Osteoblast (primary cell): ENCODE measurements around the gene TBC1D19. TPM values are rescaled to one million over a fixed set of nuclear protein-coding genes. Genes with fewer than 3 reads are reported as not detected.

Experiments used
- DNase-seq: peaks from one replicate; pipeline ENCODE4 v3.0.0; 2011; ENCODE audit warnings: low spot score, mixed read lengths; ENCODE audit not compliant: insufficient read length; ENCODE audit errors: missing footprints
- H2AFZ ChIP-seq: 2 replicates; pipeline ENCODE4 v1.6.0; 2011; ENCODE audit warnings: mild to moderate bottlenecking, low read length
- H3K27ac ChIP-seq: 2 replicates; pipeline ENCODE4 v1.5.1; 2011; ENCODE audit warnings: mild to moderate bottlenecking, low read depth, low read length, moderate library complexity
- H3K27me3 ChIP-seq: 2 replicates; pipeline ENCODE4 v1.6.0; 2012; ENCODE audit warnings: mild to moderate bottlenecking, control low read depth, inconsistent platforms, low read length, moderate library complexity; ENCODE audit not compliant: insufficient read depth
- H3K36me3 ChIP-seq: 2 replicates; pipeline ENCODE4 v1.5.1; 2011; ENCODE audit warnings: mild to moderate bottlenecking, low read length, control low read depth, moderate library complexity; ENCODE audit not compliant: insufficient read depth
- H3K4me1 ChIP-seq: 2 replicates; pipeline ENCODE4 v1.5.1; 2011; ENCODE audit warnings: mild to moderate bottlenecking, low read length, control low read depth, moderate library complexity; ENCODE audit not compliant: insufficient read depth
- H3K4me2 ChIP-seq: 2 replicates; pipeline ENCODE4 v1.6.0; 2011; ENCODE audit warnings: mild to moderate bottlenecking, low read length; ENCODE audit not compliant: insufficient read depth
- H3K4me3 ChIP-seq: fragments of 200-600 bp; sonication (generic); 3 replicates; pipeline ENCODE4 v1.5.1; 2012; ENCODE audit warnings: mild to moderate bottlenecking, low read length, inconsistent platforms; ENCODE audit not compliant: insufficient read depth
- H3K79me2 ChIP-seq: 2 replicates; pipeline ENCODE4 v1.6.0; 2012; ENCODE audit warnings: mild to moderate bottlenecking, low read length, control low read depth, inconsistent platforms; ENCODE audit not compliant: insufficient read depth
- H3K9me3 ChIP-seq: 2 replicates; pipeline ENCODE4 v1.5.1; 2011; ENCODE audit warnings: low read depth, low read length, control low read depth
- H4K20me1 ChIP-seq: 2 replicates; pipeline ENCODE4 v1.6.0; 2012; ENCODE audit warnings: mild to moderate bottlenecking, low read length, control low read depth; ENCODE audit not compliant: insufficient read depth
- small RNA-seq: library from RNA; depleted of rRNA; stranded (forward); fragments of <200 nt; gene quantifications from one replicate; pipeline ENCODE3, GENCODE V24; 2012
- total RNA-seq: library from RNA; depleted of rRNA; stranded (reverse); fragments of >200 nt; gene quantifications from 2 replicates; pipeline ENCODE4 v1.2.3, GENCODE V29; 2012
- TF ChIP-seq, protein P1 (sequence below): IDR thresholded peaks from 2 replicates; pipeline ENCODE4 v1.5.1; 2011; ENCODE audit warnings: mild to moderate bottlenecking, low read depth, low read length, moderate library complexity; ENCODE audit errors: extremely low read depth

The TBC1D19 gene
- total RNA-seq, 1 donor: 56.1 TPM

GRCh38 chr4:26803211-26803861, 219.5 kb downstream of the TBC1D19 start:
- H3K27me3 ChIP-seq: no peaks in the 10 kb centered on the region
- H3K27ac ChIP-seq: no peak overlapping the region
- peak overlapping the region; percentile 32 for H2AFZ ChIP-seq
- peak overlapping the region; percentile 23 for H3K4me3 ChIP-seq
- TF ChIP-seq, protein P1, sequence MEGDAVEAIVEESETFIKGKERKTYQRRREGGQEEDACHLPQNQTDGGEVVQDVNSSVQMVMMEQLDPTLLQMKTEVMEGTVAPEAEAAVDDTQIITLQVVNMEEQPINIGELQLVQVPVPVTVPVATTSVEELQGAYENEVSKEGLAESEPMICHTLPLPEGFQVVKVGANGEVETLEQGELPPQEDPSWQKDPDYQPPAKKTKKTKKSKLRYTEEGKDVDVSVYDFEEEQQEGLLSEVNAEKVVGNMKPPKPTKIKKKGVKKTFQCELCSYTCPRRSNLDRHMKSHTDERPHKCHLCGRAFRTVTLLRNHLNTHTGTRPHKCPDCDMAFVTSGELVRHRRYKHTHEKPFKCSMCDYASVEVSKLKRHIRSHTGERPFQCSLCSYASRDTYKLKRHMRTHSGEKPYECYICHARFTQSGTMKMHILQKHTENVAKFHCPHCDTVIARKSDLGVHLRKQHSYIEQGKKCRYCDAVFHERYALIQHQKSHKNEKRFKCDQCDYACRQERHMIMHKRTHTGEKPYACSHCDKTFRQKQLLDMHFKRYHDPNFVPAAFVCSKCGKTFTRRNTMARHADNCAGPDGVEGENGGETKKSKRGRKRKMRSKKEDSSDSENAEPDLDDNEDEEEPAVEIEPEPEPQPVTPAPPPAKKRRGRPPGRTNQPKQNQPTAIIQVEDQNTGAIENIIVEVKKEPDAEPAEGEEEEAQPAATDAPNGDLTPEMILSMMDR: no peak
- no peaks in the 10 kb centered on the region for H3K36me3 ChIP-seq
- H3K9me3 ChIP-seq: no peaks in the 10 kb centered on the region
- no peaks in the 10 kb centered on the region for H3K79me2 ChIP-seq
- H4K20me1 ChIP-seq: no peaks in the 10 kb centered on the region
- H3K4me2 ChIP-seq: peak overlapping the region; percentile 63
- H3K4me1 ChIP-seq: peaks cover 13% of the 10 kb centered on the region
- DNase-seq: peak; percentile 91

- Histone ChIP-seq H3K79me2 (no peaks in the 10 kb centered on the region), H3K4me1 (peaks cover 13% of the 10 kb centered on the region), H3K4me3 (no peak overlapping the region), H3K27me3 (no peaks in the 10 kb centered on the region), H3K27ac (no peak overlapping the region), H3K9me3 (no peaks in the 10 kb centered on the region), H2AFZ (no peak overlapping the region), H3K4me2 (no peak overlapping the region), H3K36me3 (no peaks in the 10 kb centered on the region), H4K20me1 (no peaks in the 10 kb centered on the region)
- no peak for DNase-seq
- TF ChIP-seq, protein P1: no peak
Observed at GRCh38 chr4:26804451-26804850, 220.6 kb downstream of the TBC1D19 start.

DNA sequence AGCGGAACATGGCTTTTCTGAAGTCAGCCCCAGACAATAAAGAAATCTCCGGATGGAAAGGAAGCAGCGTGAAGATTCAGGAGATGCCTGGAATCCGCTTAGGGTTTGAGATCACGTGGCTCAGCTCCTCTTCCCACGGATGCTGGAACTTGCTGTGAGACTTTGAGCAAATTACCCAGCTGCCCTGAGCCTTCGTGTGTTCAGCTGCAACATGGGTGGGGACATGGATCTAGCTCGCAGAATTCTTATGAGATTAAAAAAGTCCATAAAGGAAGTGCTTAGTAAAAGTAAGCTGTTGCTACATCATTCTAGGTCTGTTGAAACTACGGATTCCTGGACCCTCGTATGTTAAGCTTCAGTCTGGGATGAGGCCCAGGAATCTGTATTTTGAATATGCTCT, 221.0 kb downstream of the TBC1D19 start:
- TF ChIP-seq, protein P1: no peak
- Histone ChIP-seq H3K36me3 (no peaks in the 10 kb centered on the region), H3K4me3 (no peak overlapping the region), H2AFZ (no peak overlapping the region), H3K27me3 (no peaks in the 10 kb centered on the region), H3K4me1 (peaks cover 13% of the 10 kb centered on the region), H3K27ac (no peak overlapping the region), H4K20me1 (no peaks in the 10 kb centered on the region), H3K9me3 (no peaks in the 10 kb centered on the region), H3K79me2 (no peaks in the 10 kb centered on the region), H3K4me2 (no peak overlapping the region)
- DNase-seq: no peak

Small RNA genes lying within 50 kb of the gene (small RNA-seq; reads per million reads assigned to genes)
- not detected for gene RF00284

Other genes starting within 250 kb of the TBC1D19 start
- gene CCKAR, start 93.6 kb upstream of the TBC1D19 start, total RNA-seq: 0.59 and 2.5 TPM in 2 replicates